Astrocyte (in vitro differentiated cells and primary cell): Measurements from ENCODE around the gene SLC44A2. TPM values are rescaled to one million over a fixed set of nuclear protein-coding genes. Genes with fewer than 3 reads are reported as not detected.

Experiments used
- DNase-seq: peaks from one replicate; pipeline ENCODE4 v3.0.0-alpha.2; 2010; ENCODE audit warnings: low read depth
- FAIRE-seq: peaks from 2 replicates; lab custom pipeline; 2011; peaks lifted over from hg19 to GRCh38; lab: Jason Lieb, UNC
- H2AFZ ChIP-seq: 2 replicates; pipeline ENCODE4 v1.6.0; 2012; ENCODE audit warnings: low read depth, low read length, inconsistent platforms
- H3K27ac ChIP-seq: 2 replicates; pipeline ENCODE4 v1.5.1; 2011; ENCODE audit warnings: low read depth, low read length, inconsistent platforms
- H3K27me3 ChIP-seq: 2 replicates; pipeline ENCODE4 v1.6.0; 2011; ENCODE audit warnings: low read length, inconsistent platforms; ENCODE audit not compliant: insufficient read depth
- H3K36me3 ChIP-seq: 2 replicates; pipeline ENCODE4 v1.5.1; 2011; ENCODE audit warnings: low read length, inconsistent platforms; ENCODE audit not compliant: insufficient read depth
- H3K4me1 ChIP-seq: 2 replicates; pipeline ENCODE4 v1.5.1; 2011; ENCODE audit warnings: low read length, inconsistent platforms; ENCODE audit not compliant: insufficient read depth
- H3K4me2 ChIP-seq: 2 replicates; pipeline ENCODE4 v1.6.0; 2012; ENCODE audit warnings: low read length, inconsistent platforms
- H3K4me3 ChIP-seq: 2 replicates; pipeline ENCODE4 v1.5.1; 2011; ENCODE audit warnings: low read depth, mild to moderate bottlenecking, low read length, inconsistent platforms; ENCODE audit not compliant: insufficient read depth
- H3K79me2 ChIP-seq: 2 replicates; pipeline ENCODE4 v1.6.0; 2012; ENCODE audit warnings: mild to moderate bottlenecking, low read length, inconsistent platforms; ENCODE audit not compliant: insufficient read depth
- H3K9ac ChIP-seq: 2 replicates; pipeline ENCODE4 v1.6.0; 2012; ENCODE audit warnings: mild to moderate bottlenecking, low read length, inconsistent platforms
- H3K9me3 ChIP-seq: 2 replicates; pipeline ENCODE4 v1.5.1; 2012; ENCODE audit warnings: low read depth, mild to moderate bottlenecking, low read length, inconsistent platforms; ENCODE audit not compliant: insufficient read depth
- H4K20me1 ChIP-seq: 2 replicates; pipeline ENCODE4 v1.6.0; 2012; ENCODE audit warnings: low read length, inconsistent platforms; ENCODE audit not compliant: insufficient read depth
- H3K27ac Mint-ChIP-seq: one replicate; pipeline ENCODE4 v1.8.0; 2021; ENCODE audit warnings: mild to moderate bottlenecking, mixed read lengths; ENCODE audit not compliant: unreplicated experiment
- H3K27me3 Mint-ChIP-seq: one replicate; pipeline ENCODE4 v1.8.0; 2021; ENCODE audit warnings: low read depth, mixed read lengths; ENCODE audit not compliant: unreplicated experiment
- H3K36me3 Mint-ChIP-seq: one replicate; pipeline ENCODE4 v1.8.0; 2021; ENCODE audit warnings: low read depth, mixed read lengths; ENCODE audit not compliant: unreplicated experiment
- H3K4me1 Mint-ChIP-seq: one replicate; pipeline ENCODE4 v1.8.0; 2021; ENCODE audit warnings: low read depth, mixed read lengths; ENCODE audit not compliant: unreplicated experiment
- H3K4me3 Mint-ChIP-seq: one replicate; pipeline ENCODE4 v1.8.0; 2021; ENCODE audit warnings: mild to moderate bottlenecking, moderate library complexity, mixed read lengths; ENCODE audit not compliant: unreplicated experiment
- H3K9me3 Mint-ChIP-seq: one replicate; pipeline ENCODE4 v1.8.0; 2021; ENCODE audit warnings: mild to moderate bottlenecking, mixed read lengths; ENCODE audit not compliant: unreplicated experiment
- CTCF ChIP-seq: IDR thresholded peaks from 2 replicates; pipeline ENCODE4 v1.5.1; 2011; ENCODE audit warnings: low read depth, mild to moderate bottlenecking, inconsistent platforms, low read length, moderate library complexity; ENCODE audit not compliant: insufficient read depth
- EZH2 ChIP-seq: IDR thresholded peaks from 2 replicates; pipeline ENCODE4 v1.6.1; 2012; ENCODE audit warnings: mild to moderate bottlenecking, low read length, inconsistent platforms; ENCODE audit not compliant: insufficient read depth
- total RNA-seq: library from RNA; stranded (reverse); gene quantifications from 2 replicates; pipeline ENCODE4 v1.2.1, GENCODE V29; 2021

SLC44A2 gene
- total RNA-seq, 1 donor from 2014 or later, result 91.6 TPM

GRCh38 chr19:10634430-10634829 is 9.1 kb downstream of the SLC44A2 start:
- TF ChIP-seq EZH2, result no peak
- no peak for TF ChIP-seq CTCF
- Mint-ChIP-seq H3K4me1 (no peaks in the 10 kb centered on the region), H3K4me3 (no peak overlapping the region), H3K27me3 (no peaks in the 10 kb centered on the region), H3K9me3 (peaks cover 2% of the 10 kb centered on the region), H3K27ac (no peak overlapping the region), H3K36me3 (peaks cover 38% of the 10 kb centered on the region)
- Histone ChIP-seq H4K20me1 (peaks cover 8% of the 10 kb centered on the region), H3K27me3 (no peaks in the 10 kb centered on the region), H3K36me3 (peaks cover 21% of the 10 kb centered on the region), H3K9me3 (no peaks in the 10 kb centered on the region), H3K79me2 (no peaks in the 10 kb centered on the region), H3K9ac (no peak overlapping the region), H3K4me3 (no peak overlapping the region), H2AFZ (no peak overlapping the region), H3K4me2 (no peak overlapping the region), H3K27ac (no peak overlapping the region), H3K4me1 (peaks cover 4% of the 10 kb centered on the region)
- FAIRE-seq, result no peak
- no peak for DNase-seq

GRCh38 chr19:10634963-10635362 is 9.6 kb downstream of the SLC44A2 start:
- no peak overlapping the region for H3K27ac Mint-ChIP-seq
- peaks cover 2% of the 10 kb centered on the region for H3K9me3 Mint-ChIP-seq
- H3K79me2 ChIP-seq, result no peaks in the 10 kb centered on the region
- H2AFZ ChIP-seq, result no peak overlapping the region
- no peak overlapping the region for H3K27ac ChIP-seq
- no peak overlapping the region for H3K4me2 ChIP-seq
- no peak for FAIRE-seq
- H3K36me3 Mint-ChIP-seq, result peaks cover 38% of the 10 kb centered on the region
- no peaks in the 10 kb centered on the region for H3K27me3 Mint-ChIP-seq
- no peaks in the 10 kb centered on the region for H3K4me1 Mint-ChIP-seq
- H3K9me3 ChIP-seq, result no peaks in the 10 kb centered on the region
- no peak for DNase-seq
- no peak overlapping the region for H3K4me3 ChIP-seq
- H3K4me3 Mint-ChIP-seq, result no peak overlapping the region
- no peak for TF ChIP-seq CTCF
- no peak for TF ChIP-seq EZH2
- H4K20me1 ChIP-seq, result peaks cover 8% of the 10 kb centered on the region
- no peaks in the 10 kb centered on the region for H3K27me3 ChIP-seq
- peaks cover 21% of the 10 kb centered on the region for H3K36me3 ChIP-seq
- peaks cover 4% of the 10 kb centered on the region for H3K4me1 ChIP-seq
- no peak overlapping the region for H3K9ac ChIP-seq

DNA sequence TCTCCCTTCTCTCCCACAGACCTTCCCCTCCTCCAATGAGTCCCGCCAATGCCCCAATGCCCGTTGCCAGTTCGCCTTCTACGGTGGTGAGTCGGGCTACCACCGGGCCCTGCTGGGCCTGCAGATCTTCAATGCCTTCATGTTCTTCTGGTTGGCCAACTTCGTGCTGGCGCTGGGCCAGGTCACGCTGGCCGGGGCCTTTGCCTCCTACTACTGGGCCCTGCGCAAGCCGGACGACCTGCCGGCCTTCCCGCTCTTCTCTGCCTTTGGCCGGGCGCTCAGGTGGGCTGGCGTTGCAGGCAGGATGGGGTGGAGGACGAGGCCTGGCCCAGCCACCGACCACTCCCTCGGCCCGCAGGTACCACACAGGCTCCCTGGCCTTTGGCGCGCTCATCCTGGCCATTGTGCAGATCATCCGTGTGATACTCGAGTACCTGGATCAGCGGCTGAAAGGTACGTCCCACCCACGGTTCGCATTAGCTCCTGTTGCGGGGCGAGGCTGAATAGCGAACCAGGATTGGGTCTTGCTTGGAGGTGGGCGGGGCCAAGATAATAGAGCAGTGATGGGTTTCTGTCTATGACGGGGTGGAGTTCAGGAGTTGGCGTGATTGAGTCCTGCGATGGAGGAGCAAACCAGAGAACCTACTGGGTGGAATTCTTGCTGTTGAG is 11.1 kb downstream of the SLC44A2 start:
- Histone ChIP-seq H2AFZ (no peak overlapping the region), H3K27me3 (no peaks in the 10 kb centered on the region), H3K4me3 (no peak overlapping the region), H3K9ac (no peak overlapping the region), H3K9me3 (no peaks in the 10 kb centered on the region), H3K4me1 (peaks cover 4% of the 10 kb centered on the region), H3K4me2 (no peak overlapping the region), H3K79me2 (no peaks in the 10 kb centered on the region), H4K20me1 (peaks cover 8% of the 10 kb centered on the region), H3K36me3 (peaks cover 25% of the 10 kb centered on the region), H3K27ac (no peak overlapping the region)
- H3K27ac Mint-ChIP-seq, result no peak overlapping the region
- H3K27me3 Mint-ChIP-seq, result no peaks in the 10 kb centered on the region
- no peaks in the 10 kb centered on the region for H3K4me1 Mint-ChIP-seq
- TF ChIP-seq CTCF (no peak), EZH2 (no peak)
- H3K36me3 Mint-ChIP-seq, result peaks cover 35% of the 10 kb centered on the region
- peaks cover 2% of the 10 kb centered on the region for H3K9me3 Mint-ChIP-seq
- no peak for FAIRE-seq
- DNase-seq, result no peak
- no peak overlapping the region for H3K4me3 Mint-ChIP-seq
